Measurements from ENCODE around the gene KYNU. TPM values are rescaled to one million over a fixed set of nuclear protein-coding genes. Genes with fewer than 3 reads are reported as not detected.
"Not testable (repeated sequence)": the region's sequence is repeated elsewhere in the genome, so short reads cannot be mapped to it uniquely, and the experiment has no call there.

Gene KYNU
- total and polyA plus RNA-seq, 2 of the 13 experiments (the other 11 are each of a cell fraction or from before 2014, with no cell fraction given) = 21.9 to 68.6 TPM

DNA sequence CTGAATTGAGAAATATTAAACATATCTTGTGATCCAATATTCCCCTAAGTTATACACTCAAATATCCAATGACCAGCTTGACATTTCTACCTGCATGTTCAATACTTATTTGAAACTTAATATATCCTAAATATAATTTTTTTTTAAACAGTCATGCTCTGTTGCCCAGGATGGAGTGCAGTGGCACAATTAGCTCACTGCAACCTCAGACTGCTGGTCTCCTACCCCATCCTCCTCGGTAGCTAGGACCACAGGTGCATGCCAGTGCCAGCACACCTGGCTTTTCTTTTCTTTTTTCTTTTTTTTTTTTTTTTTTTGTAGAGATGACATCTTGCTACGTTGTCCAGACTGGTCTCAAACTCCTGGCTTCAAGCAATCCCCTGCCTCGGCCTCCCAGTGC, 4.2 kb downstream of the KYNU start:
- H3K9ac ChIP-seq (ENCODE audit: insufficient read depth, low read depth, low read length) = no peak overlapping the region
- TF ChIP-seq ZFY (CRISPR knock-in tag; IDR thresholded peaks at IDR 0.05) (no peak), RBFOX2 (IDR thresholded peaks at IDR 0.05; ENCODE audit: low read depth, low read length) (0 out of 2 replicates have a peak, but pooled peaks have one; percentile 32)
- WGBS (ENCODE audit: low lambda C conversion rate) = 96% methylated on average over 3 of the region's 3 CpGs
- POLR2A ChIA-PET = interaction anchor here (3.9 kb wide), 1 partner anchor 70 kb away, joined by 17 read pairs; no protein-coding TSS in a partner anchor
- DNase-seq (ENCODE audit: low spot score) (no peak), ATAC-seq (no peak), FAIRE-seq (no peak)
- intact Hi-C loops (cut with micrococcal nuclease; ENCODE audit: unreplicated experiment) (no loop called here), in situ Hi-C loops (cut with HindIII; ENCODE audit: extremely low pct_ligation_motif_present, low pct_unique_long_range_greater_than_20kb) (no loop called here)
- H3K27me3 ChIP-seq (ENCODE audit: control insufficient read depth in 1 of 2, insufficient read depth in 2 of 2, low read length in 2 of 2) = no peaks in the 10 kb centered on the region
- H3K36me3 ChIP-seq (replicated peaks in 1 of 2; ENCODE audit: control insufficient read depth in 1 of 2, insufficient read depth in 2 of 2, low read length in 2 of 2) = peaks cover 4 to 11% of the 10 kb centered on the region in 2 experiments; a peak in 2 of 5 replicates
- H2AFZ ChIP-seq (ENCODE audit: low read length) = no peak overlapping the region
- H3K9me3 ChIP-seq (ENCODE audit: low read length) = no peaks in the 10 kb centered on the region
- CTCF ChIA-PET (ENCODE audit: low intra/inter-chr PET ratio, low total read pairs) = no interaction called here
- peaks cover 37% of the 10 kb centered on the region for H3K4me1 ChIP-seq (ENCODE audit: insufficient read depth, low read length)
- peaks cover 35% of the 10 kb centered on the region for H3K79me2 ChIP-seq (ENCODE audit: insufficient read depth, low read length)
- H3K4me3 ChIP-seq (replicated peaks in 1 of 3; ENCODE audit: insufficient read depth in 1 of 3, low read depth in 2 of 3, low read length in 3 of 3) = no peak overlapping the region
- H3K27ac ChIP-seq (ENCODE audit: extremely low read length, insufficient read depth, low read length) = no peak overlapping the region
- no peaks in the 10 kb centered on the region for H4K20me1 ChIP-seq (ENCODE audit: insufficient read depth, low read length)
- no TSS peak for BruUV-seq (replicated peaks)
- 0 out of 2 replicates have a peak overlapping the region, but pooled peaks have one; percentile 1 for H3K4me2 ChIP-seq (ENCODE audit: low read depth, low read length)

DNA sequence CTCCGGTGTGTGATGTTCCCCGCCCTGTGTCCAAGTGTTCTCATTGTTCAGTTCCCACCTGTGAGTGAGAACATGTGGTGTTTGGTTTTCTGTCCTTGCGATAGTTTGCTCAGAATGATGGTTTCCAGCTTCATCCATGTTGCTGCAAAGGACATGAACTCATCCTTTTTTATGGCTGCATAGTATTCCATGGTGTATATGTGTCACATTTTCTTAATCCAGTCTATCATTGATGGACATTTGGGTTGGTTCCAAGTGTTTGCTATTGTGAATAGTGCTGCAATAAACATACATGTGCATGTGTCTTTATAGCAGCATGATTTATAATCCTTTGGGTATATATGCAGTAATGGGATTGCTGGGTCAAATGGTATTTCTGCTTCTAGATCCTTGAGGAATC, 5.0 kb downstream of the KYNU start:
- DNase-seq (ENCODE audit: low spot score); H3K4me2 ChIP-seq (ENCODE audit: low read depth, low read length); FAIRE-seq; intact Hi-C loops (cut with micrococcal nuclease; ENCODE audit: unreplicated experiment); H3K9ac ChIP-seq (ENCODE audit: insufficient read depth, low read depth, low read length); H3K27ac ChIP-seq (ENCODE audit: extremely low read length, insufficient read depth, low read length); ATAC-seq; BruUV-seq (replicated peaks); H3K4me3 ChIP-seq (replicated peaks in 1 of 3; ENCODE audit: insufficient read depth in 1 of 3, low read depth in 2 of 3, low read length in 3 of 3); H2AFZ ChIP-seq (ENCODE audit: low read length); H4K20me1 ChIP-seq (ENCODE audit: insufficient read depth, low read length); H3K9me3 ChIP-seq (ENCODE audit: low read length); in situ Hi-C loops (cut with HindIII; ENCODE audit: extremely low pct_ligation_motif_present, low pct_unique_long_range_greater_than_20kb); H3K27me3 ChIP-seq (ENCODE audit: control insufficient read depth in 1 of 2, insufficient read depth in 2 of 2, low read length in 2 of 2); CTCF ChIA-PET (ENCODE audit: low intra/inter-chr PET ratio, low total read pairs): not testable (repeated sequence)
- WGBS (ENCODE audit: low lambda C conversion rate) = 94% methylated on average over 3 of the region's 3 CpGs
- POLR2A ChIA-PET = interaction anchor here (1.1 kb wide), 1 partner anchor 9 kb away, joined by 3 read pairs; no protein-coding TSS in a partner anchor
- Histone ChIP-seq H3K36me3 (replicated peaks in 1 of 2; ENCODE audit: control insufficient read depth in 1 of 2, insufficient read depth in 2 of 2, low read length in 2 of 2) (peaks cover 5 to 12% of the 10 kb centered on the region in 2 experiments; a peak in 3 of 5 replicates), H3K79me2 (ENCODE audit: insufficient read depth, low read length) (peaks cover 35% of the 10 kb centered on the region), H3K4me1 (ENCODE audit: insufficient read depth, low read length) (peaks cover 28% of the 10 kb centered on the region)

All from HepG2 (cell line).